HL-60 (cell line): Measurements from ENCODE around the gene STX7.

ENCODE experiments used
- DNase-seq, 2 experiments: peaks; one replicate each; pipeline ENCODE4 v3.0.0-alpha.2; 2010 to 2020; ENCODE audit warnings: low read depth in 1 of 2, low spot score in 1 of 2
- H3K27ac ChIP-seq: fragments of 250-450 bp; sonication (Bioruptor Pico); replicated peaks from 2 replicates; pipeline ENCODE4 v1.5.1; 2020; ENCODE audit warnings: mild to moderate bottlenecking, moderate library complexity
- H3K27me3 ChIP-seq: fragments of 250-450 bp; sonication (Bioruptor Pico); 2 replicates; pipeline ENCODE4 v1.5.1; 2021; ENCODE audit warnings: mild to moderate bottlenecking, moderate library complexity; ENCODE audit not compliant: insufficient read depth, poor library complexity, severe bottlenecking
- H3K4me3 ChIP-seq: replicated peaks from 2 replicates; pipeline ENCODE4 v1.5.1; 2011; ENCODE audit warnings: mild to moderate bottlenecking, control low read depth, low read length; ENCODE audit not compliant: insufficient read depth
- CTCF ChIP-seq: IDR thresholded peaks from one replicate; pipeline ENCODE4 v1.5.1; 2011; ENCODE audit warnings: low read length, control low read depth, inconsistent platforms; ENCODE audit not compliant: insufficient read depth
- GABPA ChIP-seq: IDR thresholded peaks from 2 replicates; pipeline ENCODE4 v1.6.1; 2012; ENCODE audit warnings: low read depth
- POLR2AphosphoS5 ChIP-seq: IDR thresholded peaks from 2 replicates; pipeline ENCODE4 v1.6.1; 2012; ENCODE audit warnings: low read depth
- REST ChIP-seq: IDR thresholded peaks from 2 replicates; pipeline ENCODE4 v1.6.1; 2012; ENCODE audit warnings: low read depth; ENCODE audit not compliant: insufficient replicate concordance
- SPI1 ChIP-seq: IDR thresholded peaks from 2 replicates; pipeline ENCODE4 v1.6.1; 2012; ENCODE audit warnings: low read depth, mild to moderate bottlenecking, borderline replicate concordance

Gene STX7

DNA sequence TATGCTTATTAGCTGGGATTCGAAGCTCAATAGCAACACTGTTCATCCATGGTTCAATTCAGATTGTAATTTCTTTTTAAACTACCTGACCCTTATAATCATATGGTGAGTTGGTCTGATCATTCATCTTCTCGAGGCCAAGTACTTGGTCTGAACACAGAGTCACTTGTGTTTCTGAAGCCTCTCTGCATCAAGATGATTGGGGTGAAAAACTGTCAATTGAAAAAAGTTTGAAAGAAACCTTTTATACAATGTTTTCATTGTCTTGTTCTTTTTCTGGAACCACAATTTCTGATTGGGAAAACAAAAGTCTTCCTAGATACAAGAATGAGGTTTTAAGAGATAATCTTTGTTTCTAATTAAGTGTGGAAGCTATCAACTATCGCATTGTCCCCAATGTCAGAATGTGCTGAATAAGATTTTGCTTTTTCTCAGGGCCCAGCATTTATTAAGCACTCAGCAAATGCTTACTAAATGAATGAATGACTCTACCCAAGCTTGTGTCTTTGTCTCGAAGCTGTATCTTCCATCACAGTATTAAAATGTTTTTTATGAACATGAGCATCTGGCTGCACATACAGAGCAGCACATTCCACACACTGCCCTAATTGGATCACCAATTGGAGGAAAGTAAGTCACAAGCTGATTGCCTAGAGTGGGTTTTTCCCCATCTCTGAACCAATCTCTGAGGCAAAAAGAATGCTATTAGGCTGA, 66.6 kb downstream of the STX7 start:
- Histone ChIP-seq H3K27me3 (no peaks in the 10 kb centered on the region), H3K4me3 (no peak overlapping the region), H3K27ac (no peak overlapping the region)
- DNase-seq = no peak
- TF ChIP-seq SPI1 (no peak), REST (no peak), GABPA (no peak), CTCF (no peak)

- DNase-seq = no peak
- TF ChIP-seq GABPA (no peak), REST (no peak), POLR2AphosphoS5 (no peak), CTCF (no peak), SPI1 (no peak)
- Histone ChIP-seq H3K27me3 (no peaks in the 10 kb centered on the region), H3K27ac (no peak overlapping the region), H3K4me3 (no peak overlapping the region)
These were observed 67.5 kb downstream of the STX7 start for GRCh38 chr6:132445201-132445951.

- no peak for DNase-seq
- Histone ChIP-seq H3K27ac (no peak overlapping the region), H3K27me3 (no peaks in the 10 kb centered on the region), H3K4me3 (no peak overlapping the region)
- TF ChIP-seq GABPA = no peak
- no peak for TF ChIP-seq REST
These were observed 69.7 kb downstream of the STX7 start for GRCh38 chr6:132443206-132443605.
